Left lobe of liver (tissue), 2 donors: Measurements from ENCODE around the gene SUSD3. TPM values are rescaled to one million over a fixed set of nuclear protein-coding genes. Genes with fewer than 3 reads are reported as not detected.
"Not testable (repeated sequence)": the region's sequence is repeated elsewhere in the genome, so short reads cannot be mapped to it uniquely, and the experiment has no call there.

Source experiments
- ATAC-seq: fragments of 200-7000 bp; cut with Tn5 transposase; one replicate; pipeline ENCODE4 v1.9.1; 2020; ENCODE audit warnings: mild to moderate bottlenecking, moderate library complexity
- DNase-seq: peaks from one replicate; pipeline ENCODE4 v3.0.0-alpha.2; 2020; ENCODE audit warnings: low spot score
- total RNA-seq: library from RNA; stranded (reverse); gene quantifications from one replicate; pipeline ENCODE4 v1.2.1, GENCODE V29; 2021
- donor health status: DM: no; HTN: no; CAD: no; lungs with moderate emphysema.
- donor health status: DM: no; HTN: yes; CAD: no.

Gene SUSD3
- total RNA-seq, 1 donor from 2014 or later, result 49.7 TPM

DNA sequence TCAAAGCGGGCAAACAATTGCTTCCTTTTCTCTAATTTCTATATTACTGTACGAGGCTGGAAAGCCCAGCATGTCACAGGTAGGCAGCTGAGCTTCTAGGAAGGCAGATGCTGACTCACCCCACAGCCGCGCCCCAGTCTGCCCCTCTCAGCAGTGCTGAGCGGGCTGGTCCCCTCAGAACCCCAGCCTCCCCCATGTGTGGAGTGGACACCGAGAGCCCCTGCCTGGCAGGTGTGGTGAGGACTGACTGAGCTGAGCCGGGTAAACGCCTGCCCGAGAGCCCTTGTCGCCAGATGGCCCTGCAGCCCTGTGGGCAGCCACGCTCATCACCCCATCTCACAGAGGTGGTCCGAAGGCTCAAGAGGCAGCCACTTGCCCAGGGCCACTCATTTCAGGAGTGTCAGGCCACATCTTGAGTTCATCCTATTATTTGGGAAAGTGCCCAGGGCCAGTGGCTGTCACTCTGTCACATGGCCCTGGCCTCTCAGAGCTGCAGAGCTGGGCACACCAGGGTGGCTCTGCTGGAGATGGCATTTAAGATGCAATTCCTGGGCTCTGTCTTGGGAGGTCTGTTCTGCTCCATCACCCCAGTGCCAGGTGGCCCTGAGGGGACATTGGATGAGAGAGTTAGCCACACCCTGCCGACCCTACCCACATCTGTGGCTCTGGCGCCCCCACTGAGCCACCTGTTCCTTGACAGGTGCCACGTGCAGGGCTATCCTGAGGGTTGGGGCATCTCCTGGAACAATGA lies 50.0 kb downstream of the SUSD3 start:
- ATAC-seq, result peak; percentile 23
- DNase-seq, result peak; percentile 45

DNA sequence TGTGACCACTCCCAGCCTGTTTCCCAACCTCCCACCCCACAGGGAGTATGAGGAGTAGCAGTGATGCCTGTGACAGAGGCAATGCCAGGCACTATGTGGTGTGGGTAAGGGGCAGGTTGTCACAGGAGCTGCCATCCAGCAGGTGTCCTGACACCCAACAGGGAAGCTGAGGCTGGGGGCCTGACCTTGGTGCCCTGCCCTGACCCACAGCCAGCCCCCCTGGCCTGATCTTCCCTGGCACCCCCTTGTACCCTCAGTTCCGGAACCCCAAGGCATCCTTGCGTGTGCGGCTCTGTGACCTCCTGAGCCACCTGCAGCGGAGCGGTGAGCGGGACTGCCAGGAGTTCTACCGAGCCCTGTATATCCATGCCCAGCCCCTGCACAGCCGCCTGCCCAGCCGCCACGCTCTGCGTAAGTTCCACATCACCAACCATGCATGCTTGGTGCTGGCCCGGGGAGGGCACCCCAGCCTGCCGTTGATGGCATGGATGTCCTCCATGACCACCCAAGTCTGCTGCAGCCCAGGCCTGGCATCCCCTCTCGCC lies 51.9 kb downstream of the SUSD3 start:
- peak; percentile 45 for DNase-seq
- no peak for ATAC-seq

DNA sequence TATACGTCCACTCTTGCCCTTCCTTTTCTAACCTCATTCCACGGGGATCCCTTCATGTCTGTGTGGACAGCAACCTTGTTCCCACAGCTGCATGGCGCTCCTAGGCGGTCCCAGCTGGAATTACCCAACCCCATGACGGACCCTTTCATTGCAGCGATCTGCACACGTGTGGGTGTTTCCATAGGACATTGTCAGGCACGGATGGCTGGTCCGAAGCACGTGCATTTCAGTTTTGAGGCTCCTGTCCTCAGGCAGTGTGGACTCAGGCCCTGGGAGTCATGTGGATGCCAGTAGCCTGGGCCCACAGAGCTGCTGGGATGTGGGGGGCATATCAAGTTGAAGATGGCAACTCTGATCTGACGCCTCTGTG lies 52.5 kb downstream of the SUSD3 start:
- DNase-seq (no peak), ATAC-seq (no peak)

DNA sequence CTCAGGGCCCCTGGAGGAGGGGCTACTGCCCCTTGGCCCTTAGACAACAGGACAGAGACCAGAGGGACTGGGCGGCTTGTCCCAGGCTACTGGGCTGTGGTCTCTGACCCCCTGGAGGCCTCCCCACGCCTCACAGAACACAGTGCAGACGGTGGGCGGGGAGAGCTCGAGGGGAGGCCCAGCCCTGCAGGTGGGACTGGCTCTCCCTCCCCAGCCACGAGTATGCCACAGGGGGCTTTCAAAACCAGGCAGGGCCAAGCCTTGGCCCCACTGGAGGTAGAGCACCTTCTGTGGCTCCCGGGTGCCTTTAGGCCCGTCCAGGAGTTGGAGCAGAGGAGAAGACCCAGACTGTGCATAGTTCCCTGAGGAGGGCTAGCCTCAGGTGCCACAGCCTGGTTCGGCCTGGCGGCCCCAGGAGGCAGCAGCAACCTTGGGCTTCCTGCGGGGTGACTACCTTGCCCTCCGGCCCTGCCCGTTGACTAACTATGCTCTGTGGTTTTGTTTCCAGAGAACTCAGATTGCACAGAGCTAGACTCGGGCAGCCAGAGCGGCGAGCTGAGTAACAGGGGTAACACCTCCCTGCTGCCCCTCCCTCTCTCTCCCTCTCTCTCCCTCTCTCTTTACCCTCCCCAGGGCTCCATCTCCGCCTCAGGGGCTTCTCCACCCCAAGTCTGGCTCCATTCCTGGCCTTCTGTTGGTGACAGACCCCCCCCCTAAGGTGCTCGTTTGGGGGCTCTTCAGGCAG lies 53.0 kb downstream of the SUSD3 start:
- ATAC-seq (no peak), DNase-seq (peak; percentile 47)

DNA sequence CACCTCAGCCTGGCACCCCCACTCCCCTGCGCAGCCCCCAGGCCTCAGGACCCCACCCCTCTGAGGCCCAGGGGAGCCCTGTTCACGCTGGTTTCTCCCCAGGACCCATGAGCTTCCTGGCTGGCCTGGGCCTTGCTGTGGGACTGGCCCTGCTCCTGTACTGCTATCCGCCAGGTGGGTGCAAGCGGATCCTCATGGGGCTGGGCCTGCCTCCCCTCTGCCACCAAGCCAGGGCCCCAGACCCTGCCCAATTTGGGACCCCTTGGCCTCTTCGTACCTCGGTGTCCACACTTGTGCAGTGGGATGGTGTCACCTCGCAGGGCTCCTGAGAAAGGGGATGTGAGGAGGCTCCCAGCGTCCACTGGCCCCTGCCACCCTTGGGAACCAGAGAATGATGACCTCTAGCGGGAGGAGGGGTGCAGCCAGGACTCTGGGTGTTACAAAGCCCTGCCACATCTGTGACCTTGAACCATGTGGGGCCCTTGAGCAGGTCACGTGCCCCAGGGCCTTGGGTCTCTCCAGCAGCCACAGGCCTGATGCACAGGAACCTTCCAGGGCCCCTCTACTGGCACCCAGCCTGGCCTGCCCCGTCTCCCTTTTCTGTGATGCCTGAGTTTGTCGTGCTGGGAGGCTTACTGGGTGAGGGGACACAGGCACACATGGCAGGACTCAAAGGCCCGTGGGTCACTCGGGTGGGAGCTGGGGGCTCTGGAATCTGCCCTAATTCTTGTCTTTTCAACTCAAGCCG lies 53.8 kb downstream of the SUSD3 start:
- ATAC-seq (no peak), DNase-seq (peak; percentile 47)

DNA sequence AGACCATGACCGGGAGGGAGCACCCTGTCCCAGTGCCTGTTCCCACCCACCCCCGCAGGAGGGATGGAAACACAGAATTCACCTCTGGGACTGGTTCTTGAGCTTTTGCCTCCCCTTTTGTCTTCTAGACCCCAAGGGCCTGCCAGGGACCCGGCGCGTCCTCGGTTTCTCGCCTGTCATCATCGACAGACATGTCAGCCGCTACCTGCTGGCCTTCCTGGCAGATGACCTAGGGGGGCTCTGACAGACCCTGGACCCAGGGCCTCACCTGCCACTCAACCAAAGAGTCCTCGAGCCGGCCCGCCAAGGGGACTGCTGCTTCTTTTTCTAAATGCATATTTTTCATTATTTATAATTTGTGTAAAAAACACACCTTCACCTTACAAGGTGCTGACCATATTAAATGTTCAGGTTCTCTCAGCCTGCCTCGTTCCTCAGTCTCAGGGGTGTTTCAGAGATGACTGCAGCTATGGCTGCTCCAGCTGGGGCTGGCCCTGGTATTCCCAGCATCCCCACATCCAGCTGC lies 54.4 kb downstream of the SUSD3 start:
- peak; percentile 44 for DNase-seq
- ATAC-seq, result no peak

DNA sequence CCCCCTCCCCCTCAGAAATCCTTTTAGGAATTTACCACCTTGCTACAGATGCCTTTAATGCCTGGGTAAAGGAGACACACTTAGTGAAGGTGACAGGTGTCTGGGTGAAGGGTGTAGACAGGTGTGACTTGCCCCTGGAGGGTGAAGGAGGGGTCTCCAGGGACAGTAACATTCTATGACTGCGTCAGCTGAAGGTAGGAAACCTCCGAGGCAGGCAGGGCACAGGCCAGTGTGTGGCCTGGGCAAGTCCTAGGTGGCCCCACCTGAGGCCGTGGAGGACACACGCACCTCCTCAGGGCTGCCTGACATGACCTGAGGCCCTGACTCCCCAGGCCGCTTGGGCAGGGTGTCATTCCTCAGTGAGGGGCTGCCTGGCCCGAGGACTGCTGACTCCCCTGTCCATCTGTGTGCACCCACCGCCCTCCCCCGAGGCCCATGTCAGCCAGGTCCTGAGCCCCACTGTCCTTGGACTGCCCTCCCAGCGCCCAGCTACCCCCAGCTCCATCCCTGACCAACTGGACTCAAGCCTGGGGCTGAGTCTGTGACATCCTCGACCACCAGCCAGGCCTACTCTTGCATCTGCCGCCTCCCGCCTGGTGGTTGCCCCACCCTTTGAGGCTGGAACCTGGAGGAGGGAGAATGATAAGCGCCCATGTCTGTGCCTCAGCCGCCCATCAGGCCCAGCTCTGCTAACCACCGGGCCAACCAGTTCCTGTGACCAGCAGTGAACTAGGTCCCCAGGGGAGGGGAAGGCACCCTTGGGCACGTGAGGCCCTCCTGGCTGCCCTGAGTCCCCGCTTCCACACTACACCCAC lies 55.9 kb downstream of the SUSD3 start:
- no peak for ATAC-seq

DNA sequence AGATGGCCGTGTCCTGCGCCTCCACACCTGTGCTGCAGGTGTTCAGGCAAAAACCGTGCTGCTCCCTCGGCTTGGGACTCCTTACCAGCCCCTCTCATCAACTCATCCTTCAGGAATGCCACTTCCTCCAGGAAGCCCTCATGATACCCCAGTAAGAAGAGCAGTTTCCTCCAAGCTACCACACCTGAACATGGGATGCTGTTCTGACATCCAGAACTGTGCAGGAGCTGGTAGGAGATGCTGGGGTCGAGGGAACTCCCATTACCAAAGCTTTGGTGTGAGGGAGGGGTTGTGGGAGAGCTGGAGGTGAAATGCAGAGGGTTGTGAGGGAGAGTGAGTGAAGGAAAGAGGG lies 56.5 kb downstream of the SUSD3 start:
- DNase-seq (no peak), ATAC-seq (no peak)

More for the DNA sequence above, 55.9 kb downstream of the SUSD3 start:
- DNase-seq, result peak; percentile 46

DNA sequence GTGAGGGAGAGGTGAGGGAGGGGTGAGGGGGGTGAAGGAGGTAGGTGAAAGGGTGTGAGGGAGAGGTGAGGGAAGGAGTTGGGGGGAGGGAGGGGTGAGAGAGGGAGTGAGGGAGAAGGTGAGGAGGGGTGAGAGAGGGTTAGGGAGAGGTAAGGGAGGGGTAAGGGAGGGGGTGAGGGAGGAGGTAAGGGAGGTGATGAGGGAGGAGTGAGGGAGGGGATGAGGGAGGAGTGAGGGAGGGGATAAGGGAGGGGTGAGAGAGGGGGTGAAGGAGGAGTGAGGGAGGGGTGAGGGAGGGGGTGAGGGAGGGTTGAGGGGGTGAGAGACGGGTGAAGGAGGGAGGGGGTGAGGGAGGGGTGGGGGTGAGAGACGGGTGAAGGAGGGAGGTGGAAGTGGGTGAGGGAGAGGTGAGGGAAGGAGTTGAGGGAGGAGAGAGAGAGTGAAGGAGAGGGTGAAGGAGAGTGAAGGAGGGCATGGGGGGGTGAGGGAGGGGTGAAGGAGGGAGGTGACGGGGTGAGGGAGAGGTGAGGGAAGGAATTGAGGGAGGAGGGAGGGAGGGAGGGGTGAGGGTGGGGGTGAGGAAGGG lies 57.1 kb downstream of the SUSD3 start:
- DNase-seq (peak; percentile 36), ATAC-seq (no peak)

DNA sequence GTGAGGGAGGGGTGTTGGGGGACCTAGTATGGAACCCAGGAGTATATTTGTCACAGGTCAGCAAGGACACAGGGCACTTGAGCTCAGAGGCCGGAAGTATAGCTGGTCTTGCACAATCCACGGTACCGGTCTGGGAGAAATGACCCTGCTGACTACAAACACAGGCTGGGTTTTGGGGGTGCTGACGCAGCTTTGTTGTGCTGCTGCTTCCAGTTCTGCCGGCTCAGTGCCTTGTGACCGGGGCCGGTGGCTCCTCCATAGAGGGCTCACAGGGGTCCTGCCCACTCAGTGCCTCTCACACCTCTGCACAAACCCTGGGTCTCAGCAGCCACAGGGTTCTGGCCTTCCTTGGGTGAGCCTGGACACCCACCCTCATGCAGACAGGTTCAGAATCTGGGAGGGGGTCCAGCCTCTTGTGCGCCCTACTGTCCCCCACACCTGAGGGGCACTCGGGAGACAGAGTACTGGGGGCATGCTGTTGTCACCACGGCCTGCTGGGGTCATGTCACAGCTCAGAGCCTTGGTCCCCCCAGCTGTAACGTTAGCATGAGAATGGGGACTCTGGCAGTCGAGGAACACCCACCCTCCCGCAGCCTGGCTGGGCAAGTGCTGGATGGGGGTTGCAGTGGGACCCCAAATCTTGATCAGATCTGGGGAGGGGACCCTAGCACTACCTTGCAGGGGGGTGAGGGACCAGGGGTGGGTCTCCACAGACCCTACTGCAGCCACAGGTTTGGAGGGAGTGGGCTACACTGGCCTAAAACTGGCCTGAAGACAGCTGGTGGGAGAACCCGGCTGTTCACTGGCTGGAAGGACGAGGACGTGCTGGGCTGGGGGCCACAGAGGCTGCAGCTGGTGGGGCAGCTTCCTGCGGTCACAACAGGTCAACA lies 57.8 kb downstream of the SUSD3 start:
- ATAC-seq, result peak; percentile 71
- peak; percentile 86 for DNase-seq

DNA sequence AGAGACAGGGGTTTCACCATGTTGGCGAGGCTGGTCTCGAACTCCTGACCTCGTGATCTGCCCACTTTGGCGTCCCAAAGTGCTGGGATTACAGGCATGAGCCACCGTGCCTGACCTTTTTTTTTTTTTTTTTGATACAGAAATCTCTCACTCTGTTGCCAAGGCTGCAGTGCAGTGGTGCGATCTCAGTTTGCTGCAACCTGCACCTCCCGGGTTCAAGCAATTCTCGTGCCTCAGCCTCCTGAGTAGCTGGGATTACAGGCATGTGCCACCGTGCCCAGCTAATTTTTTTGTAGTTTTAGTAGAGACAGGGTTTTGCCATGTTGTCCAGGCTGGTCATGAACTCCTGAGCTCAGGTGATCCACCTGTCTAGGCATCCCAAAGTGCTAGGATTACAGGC lies 59.0 kb downstream of the SUSD3 start:
- ATAC-seq, result not testable (repeated sequence)
- peak; percentile 33 for DNase-seq

DNA sequence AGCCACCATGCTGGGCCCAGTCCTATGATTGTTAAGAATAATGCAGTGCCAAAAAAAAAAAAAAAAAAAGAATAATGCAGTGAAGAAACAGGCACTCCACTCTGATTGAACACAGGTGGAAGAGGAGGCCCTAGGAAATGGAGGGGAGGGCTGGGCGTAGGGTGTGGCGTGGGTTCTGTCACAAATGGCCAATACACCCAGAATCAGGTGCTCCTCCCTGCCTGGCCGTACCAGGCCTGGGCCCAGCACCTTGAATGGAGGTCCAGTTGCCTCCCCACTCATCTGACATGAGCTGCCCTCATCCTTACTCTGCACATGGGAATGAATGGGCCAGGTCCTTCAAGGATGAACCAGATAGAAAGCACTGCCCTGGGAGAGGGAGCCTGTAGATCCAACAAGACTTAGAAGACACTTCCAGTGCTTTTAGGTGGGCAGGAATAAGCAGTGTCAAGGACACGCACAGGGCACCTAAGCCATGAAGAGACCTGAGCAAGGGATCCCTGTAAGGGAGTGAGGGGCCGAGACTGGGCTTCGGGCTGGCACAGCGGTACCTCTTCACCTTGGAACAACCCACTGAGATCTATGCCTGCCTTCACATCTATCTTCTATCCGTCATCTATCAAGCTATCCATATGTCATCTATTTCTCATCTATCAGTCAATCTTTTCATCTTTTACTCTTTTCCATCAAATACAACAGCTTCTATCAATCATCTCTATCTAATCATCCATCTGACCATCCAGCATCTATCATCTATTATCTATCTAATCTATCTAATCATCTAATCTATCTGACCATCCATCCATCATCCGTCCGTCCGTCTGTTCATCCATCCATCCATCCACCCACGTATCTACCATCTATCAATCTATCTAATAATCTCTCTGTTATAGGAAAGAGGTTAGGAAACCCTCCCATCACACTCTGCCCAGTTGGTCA lies 59.7 kb downstream of the SUSD3 start:
- ATAC-seq (no peak), DNase-seq (peak; percentile 44)

DNA sequence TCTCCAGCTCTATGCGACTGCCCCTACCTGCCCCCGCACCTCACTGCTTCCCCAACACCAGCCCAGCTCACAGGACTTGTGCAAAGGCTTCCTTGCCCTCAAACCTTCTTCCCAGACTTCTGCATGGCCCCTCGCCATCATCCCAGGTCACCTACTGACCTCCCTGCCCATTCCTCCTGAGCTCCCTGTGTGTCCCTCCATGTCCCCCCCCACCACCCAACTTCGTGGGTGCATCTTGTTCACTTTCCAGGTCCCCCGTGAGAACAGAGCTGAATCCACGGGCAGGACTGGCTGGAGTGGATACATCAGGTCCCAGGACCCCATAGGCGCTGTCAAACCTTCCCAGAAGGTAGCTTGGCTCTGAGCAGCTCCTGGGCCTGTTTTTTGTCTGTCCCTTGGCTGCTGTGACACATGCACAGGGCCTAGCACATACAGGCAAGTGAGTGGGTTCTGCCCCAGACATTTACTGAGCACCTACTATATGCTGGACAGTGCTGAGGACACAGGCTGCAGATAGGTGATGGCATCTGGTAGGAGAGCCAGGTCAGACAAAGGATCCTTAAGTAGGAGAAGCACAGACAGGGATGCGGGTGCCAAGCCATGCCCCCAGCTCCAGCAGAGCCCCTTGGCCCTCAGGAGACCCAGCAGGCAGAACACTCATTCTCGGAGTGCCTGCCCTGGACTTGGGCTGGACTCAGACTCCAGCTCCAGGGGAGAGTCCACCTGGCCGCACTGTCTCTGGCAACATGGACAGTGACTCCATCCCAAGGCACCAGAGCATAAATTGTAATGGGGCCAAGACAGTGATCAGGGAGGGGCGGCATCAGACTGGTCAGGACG lies 60.6 kb downstream of the SUSD3 start:
- DNase-seq (peak; percentile 65), ATAC-seq (peak; percentile 38)

DNA sequence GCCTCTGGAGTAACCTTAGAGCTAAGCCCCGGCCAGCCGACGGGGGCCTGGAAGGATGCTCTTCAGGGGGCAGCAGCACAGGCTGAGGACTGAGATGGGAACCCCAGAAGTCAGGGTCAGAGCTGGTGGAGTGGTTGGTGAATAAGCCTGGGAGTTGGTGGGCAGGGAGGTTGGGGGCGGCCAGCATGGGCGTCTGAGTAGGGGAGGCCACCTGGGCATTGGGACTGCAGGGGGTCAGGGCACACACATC lies 61.1 kb downstream of the SUSD3 start:
- ATAC-seq (no peak), DNase-seq (no peak)

DNA sequence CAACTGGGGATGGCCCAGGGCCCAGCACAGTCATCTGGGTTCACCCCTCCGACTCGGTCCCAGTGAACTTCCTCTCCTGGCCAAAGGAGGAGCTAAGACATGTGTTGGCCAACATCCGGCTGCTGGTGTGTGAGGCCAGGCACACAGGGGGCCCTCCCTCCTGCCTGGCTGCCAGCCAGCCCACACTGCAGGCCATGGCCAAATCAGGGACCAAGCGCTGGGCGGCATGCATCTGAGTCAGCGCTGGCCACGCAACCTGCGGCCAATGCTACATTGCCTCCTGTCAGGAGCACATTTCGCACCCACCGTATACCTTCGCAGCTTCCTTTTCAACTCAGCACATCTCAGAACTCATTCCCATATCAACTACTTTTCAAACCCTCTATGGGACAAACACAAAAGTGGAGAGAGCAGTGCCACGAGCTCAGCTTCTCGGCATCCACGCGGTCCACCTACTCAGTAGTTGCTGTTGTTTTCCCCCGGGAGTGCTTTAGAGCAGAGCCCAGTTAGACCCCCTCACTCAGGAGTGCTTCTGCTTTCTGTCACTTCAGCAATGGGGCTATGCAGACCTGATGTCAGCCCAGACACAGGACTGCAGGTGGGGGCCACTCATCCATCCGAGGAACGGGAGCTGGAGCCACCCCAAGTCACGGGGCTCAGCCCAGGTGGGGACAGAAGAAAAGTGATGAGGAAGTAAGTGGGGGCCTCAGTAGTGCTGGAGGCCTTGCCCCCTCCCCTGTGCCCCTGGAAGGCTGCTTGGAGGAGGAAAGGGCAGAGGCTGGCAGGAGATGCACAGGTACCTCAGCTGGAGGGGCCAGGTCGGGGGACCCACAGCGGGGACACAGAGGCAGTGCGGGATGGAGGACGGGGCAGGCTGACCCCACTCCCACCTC lies 61.7 kb downstream of the SUSD3 start:
- DNase-seq (peak; percentile 94), ATAC-seq (peak; percentile 75)

DNA sequence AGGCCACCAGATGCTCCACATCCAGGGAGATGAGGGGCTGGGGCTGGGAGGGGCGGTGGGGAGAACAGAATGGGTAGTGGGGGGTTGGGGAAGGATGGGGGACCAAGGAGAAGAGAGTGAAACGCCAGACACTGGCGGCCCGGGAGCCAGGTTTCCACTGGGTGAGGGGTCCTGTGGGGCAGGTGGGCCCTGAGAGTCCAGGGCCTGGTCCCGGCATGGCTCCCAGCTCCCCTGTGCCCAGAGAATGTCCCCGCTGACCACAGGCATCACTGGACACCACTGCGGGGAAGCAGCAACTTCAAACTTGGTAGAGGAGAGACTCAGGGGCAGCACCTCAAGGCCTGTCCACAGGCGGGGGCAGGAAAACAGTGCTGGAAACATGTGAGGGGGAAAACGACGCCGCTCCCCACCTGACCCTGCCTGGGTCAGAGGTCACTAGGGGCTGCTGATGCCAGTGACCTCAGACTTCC lies 62.4 kb downstream of the SUSD3 start:
- no peak for ATAC-seq
- peak; percentile 48 for DNase-seq
